ENCODE measurements around the gene SYDE2.
"Not testable (repeated sequence)": the region's sequence is repeated elsewhere in the genome, so short reads cannot be mapped to it uniquely, and the experiment has no call there.

Gene SYDE2

DNA sequence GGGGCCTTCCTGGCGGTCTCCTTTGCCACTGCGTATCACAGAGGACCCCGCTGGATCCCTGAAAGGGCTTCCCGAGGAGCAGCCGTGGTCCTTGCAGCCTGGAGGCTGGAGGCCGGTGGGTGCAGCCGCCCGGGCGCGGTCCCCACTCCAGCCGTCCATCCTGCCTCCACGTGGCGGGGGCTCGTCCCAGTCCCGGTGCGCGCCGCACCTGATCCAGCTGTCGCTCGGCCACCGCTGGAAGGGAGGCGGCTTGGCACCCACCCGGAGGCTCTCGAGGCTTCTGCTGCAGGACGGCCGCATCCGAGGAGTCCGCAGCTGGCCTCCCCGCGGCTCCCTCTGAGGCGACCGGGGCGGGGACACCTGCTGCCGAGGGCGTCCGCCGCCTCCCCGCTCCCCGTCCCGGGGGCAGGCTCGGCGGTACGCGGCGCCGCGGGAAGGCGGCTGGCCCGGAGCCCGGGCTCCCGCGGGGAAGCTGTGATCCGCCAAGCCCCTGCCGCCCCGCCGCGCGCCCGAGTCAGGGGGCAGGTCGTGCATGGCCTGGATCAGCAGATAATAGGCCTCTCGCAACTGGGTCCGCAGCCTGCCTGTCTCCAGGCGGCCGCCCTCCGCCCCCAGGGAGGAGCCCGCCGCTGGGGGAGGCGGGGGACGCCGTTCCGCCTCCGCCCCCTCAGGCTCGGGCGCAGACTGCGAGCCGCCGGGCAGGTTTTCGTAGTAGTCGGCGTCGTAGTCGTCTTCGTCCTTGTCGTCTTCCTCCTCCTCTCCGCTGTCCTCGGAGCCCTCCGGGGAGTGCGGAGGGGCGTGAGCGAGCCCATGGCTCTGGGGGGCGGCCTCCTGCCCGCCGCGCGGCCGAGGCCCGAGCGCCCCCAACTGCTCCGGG is at the start of gene SYDE2:
Gene SYDE2 (minus strand): TSS at position 554 of the 877 bp plus-strand sequence. CDS start 20 bp downstream, at position 534.
- FAIRE-seq = no peak

GRCh38 chr1:85249042-85249441 is 48.2 kb upstream of the SYDE2 start:
- not testable (repeated sequence) for FAIRE-seq

- no peak for FAIRE-seq
These were observed 45.1 kb upstream of the SYDE2 start for GRCh38 chr1:85245891-85246290.

GRCh38 chr1:85245456-85245855 is 44.6 kb upstream of the SYDE2 start:
- no peak for FAIRE-seq

DNA sequence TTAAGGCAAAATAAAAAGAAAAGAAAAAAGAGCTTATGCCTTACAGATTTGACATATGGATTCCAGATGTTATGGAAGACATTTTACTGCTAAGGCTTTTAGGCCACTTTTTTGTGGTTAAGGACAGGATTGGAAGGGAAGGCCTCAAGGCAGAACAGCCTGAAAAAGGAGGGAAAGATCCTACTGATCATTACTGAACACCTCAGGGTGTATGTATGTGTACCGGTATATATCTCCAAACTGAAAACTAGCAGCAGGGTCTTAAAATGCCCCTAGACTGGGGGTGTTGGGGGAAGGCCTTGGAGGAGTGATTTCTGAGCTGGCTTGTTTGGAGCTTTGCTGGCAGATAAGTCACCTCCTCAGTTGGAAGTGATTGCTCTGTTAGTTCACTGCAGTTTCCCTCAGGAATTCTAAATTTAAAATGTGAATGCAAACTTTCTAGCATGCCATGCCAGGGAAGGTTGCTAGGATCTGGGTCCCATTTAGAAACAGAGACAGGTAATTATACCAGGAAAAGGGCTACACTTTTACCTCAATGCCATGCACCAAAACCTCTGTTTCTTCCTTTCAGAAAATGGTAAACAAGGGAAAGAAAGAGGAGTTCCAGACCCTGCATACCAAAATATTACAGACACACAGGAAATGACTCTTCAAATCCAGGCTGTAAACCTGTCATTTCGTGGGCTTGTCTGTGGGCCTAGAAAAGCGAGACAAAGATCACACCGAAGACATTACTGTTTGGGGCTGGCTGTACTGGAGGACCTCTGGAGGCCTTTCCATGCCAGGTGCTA is 43.6 kb upstream of the SYDE2 start:
- FAIRE-seq = no peak

GRCh38 chr1:85243372-85243771 is 42.6 kb upstream of the SYDE2 start:
- FAIRE-seq = no peak

GRCh38 chr1:85240643-85241042 is 39.8 kb upstream of the SYDE2 start:
- no peak for FAIRE-seq

DNA sequence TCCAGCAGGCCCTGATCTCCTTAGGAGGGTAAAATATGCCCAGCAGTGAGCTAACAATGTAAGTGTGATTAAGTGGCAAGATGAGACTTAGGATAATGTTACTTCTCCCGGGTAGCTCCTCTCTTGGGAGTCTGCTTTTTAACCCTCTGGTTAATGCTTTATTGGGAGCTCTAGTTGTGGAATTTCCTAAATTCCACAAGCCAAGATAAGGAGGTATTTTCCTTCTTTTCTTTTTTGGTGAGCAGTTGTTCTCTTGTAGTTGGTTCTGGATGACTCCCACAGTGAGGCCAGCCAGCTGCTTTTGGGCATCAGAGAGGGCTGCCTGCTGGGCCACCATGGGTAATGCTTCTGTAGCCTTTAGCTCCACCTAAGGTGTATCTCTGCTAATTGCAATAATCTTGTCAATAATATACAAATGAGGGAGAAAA is 39.4 kb upstream of the SYDE2 start:
- FAIRE-seq = no peak

GRCh38 chr1:85237613-85238012 is 36.8 kb upstream of the SYDE2 start:
- no peak for FAIRE-seq

GRCh38 chr1:85230305-85230977 is 29.6 kb upstream of the SYDE2 start:
- no peak for FAIRE-seq

DNA sequence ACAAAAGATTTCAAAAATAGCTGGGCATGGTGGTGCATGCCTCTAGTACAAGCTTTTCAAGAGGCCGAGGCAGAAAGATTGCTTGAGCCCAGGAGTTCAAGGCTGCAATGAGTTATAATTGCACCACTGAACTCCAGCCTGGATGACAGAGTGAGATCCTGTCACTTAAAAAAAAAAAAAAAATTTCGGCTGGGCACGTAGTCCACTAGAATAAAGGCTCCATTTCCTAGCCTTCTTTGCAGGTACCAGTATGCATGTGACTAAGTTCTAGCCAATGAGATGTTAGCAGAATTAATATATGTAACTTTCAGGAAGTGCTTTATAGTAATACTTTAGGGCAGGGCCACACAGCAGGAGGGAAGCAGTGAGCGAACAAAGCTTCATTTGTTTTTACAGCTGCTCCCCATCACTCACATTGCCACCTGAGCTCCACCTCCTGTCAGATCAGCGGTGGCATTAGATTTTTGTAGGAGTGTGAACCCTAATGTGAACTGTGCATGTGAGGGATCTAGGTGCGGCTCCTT is 28.8 kb upstream of the SYDE2 start:
- FAIRE-seq = no peak

DNA sequence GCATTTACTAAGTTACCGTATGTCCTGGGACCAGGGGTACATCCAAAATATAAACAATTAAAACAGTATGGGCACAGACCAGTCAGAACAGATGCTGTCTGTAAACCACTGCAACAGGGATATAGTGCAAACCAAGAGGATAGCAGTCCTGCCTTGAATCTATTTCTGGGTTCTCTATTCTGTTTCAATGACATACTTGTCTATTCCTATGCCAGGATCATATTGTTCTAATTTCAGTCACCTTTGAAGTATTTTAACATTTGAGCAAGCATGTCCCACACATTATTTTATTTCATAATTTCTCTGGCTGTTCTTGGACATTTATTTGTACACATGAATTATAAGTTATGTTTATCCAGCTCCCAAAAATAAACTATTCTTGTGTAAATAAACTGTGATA is 28.2 kb upstream of the SYDE2 start:
- FAIRE-seq = no peak

DNA sequence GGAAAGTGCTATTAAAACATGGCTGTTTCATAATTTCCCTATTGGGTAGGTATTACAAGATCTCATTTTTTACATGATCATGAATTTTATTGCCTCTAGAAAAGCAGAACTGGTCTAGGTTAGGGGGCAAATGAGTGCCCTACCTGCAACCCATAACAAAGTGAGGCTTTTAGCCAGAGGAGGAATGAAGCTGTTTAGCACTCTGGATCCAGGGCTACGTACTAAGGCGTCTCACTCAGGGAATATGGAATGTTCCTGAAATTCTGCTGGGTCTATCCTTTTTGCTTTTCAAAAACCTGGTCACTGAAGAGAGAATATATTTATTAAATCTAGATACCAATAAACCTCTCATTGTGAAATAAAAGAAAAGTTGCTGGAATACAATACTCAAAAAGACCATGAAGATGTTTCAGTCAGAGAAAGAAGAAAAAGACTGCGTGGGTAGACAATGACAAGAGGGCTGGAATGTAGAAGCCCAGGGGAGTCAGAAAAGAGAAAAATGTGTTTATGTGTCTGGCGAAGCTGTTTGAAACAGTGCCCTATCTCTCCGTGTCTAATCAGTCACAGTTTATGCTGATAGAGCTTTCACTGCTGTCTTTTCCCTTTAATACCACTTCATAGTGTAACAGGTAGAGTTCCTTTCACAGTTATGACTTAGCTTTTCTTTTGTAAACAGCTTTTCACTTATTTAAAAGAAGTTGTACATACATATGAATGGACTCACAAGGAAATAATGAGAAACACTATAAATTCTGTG is 25.0 kb upstream of the SYDE2 start:
- no peak for FAIRE-seq

GRCh38 chr1:85224734-85225623 is 24.2 kb upstream of the SYDE2 start:
- FAIRE-seq = no peak

- no peak for FAIRE-seq
These were observed 23.5 kb upstream of the SYDE2 start for GRCh38 chr1:85224295-85224694.

GRCh38 chr1:85223334-85223733 is 22.5 kb upstream of the SYDE2 start:
- no peak for FAIRE-seq

DNA sequence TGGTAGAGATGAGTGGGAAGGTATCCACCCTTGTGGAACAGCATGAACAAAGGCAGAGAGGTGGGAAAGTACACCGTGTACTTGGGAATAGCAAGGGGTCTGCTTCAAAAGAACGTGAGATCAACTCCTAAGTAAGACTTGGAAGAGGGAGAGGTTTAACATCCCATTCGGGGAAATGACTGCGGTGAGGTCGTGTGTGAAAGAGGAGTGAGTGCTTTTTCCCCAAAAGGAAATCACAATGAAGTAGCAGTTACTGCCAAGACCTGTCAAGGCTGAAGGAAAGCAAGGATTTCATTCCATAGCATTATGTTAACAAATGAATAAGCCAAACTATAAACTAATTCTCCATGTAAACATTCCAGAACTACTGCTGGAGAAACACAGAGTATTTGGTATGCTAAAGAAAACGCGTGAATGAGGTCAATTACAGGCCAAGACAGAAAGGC is 20.0 kb upstream of the SYDE2 start:
- no peak for FAIRE-seq

DNA sequence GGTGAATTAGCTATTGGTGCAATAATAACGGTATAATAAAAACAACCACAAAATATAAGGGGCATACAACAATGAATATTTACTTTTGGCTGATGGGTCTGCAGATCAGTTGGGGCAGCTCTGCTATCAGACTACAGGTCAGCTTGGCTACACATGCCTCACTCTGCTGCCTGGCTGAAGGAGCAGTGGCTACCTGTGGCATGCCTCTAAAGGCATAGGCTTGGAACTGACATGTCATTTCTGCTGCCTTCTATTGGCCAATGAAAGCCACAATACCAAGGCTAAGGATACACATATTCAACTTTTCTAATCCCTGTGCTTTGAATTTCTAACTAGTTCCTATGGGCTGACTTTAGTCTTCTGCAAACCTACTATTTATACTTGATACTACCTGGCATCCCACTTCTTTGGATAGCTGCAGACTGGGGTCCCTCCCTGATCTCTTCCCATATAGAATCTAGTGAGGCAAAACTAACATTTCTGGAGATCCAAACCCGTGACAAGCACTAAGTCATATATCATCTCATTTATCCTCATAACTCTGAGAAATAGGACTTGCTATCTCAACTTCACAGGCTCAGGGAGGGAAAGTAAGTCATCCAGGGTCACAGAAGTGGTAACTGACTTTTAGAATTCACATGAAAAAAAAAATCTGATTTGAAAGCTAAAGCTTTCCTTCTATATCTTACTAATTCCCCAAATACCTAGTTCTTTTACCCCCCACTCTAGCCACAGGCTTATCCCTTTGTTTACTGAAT is 19.2 kb upstream of the SYDE2 start:
- no peak for FAIRE-seq

DNA sequence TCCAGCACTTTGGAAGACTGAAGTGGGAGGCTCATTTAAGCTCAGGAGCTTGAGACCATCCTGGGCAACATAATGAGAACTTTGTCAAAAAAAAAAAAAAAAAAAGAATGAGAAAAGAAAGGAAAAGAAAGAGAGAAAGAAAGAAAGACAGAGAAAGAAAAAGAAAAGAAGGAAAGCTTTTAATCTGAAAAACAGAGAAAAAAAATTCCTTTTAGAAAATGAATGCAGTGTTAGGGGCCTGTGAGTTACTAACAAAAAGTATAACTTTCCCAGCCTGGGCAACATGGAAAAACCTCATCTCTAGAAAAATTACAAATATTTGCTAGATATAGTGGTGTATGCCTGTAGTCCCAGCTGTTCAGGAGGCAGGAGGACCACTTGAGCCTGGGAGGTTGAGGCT is 15.9 kb upstream of the SYDE2 start:
- FAIRE-seq = no peak

GRCh38 chr1:85214654-85215053 is 13.8 kb upstream of the SYDE2 start:
- FAIRE-seq = no peak
